ENCODE measurements around the gene BSND. TPM values are rescaled to one million over a fixed set of nuclear protein-coding genes. Genes with fewer than 3 reads are reported as not detected.

BSND gene
- total RNA-seq, 1 experiment from 2014 or later, result 0.17 TPM

GRCh38 chr1:55049914-55050278, 51.2 kb downstream of the BSND start:
- H3K56ac ChIP-seq (ENCODE audit: insufficient read length, low read depth, low read length), result no peak overlapping the region
- H2BK5ac ChIP-seq (ENCODE audit: insufficient read length, low read length), result no peak overlapping the region
- no peak overlapping the region for H2AFZ ChIP-seq (ENCODE audit: low read length)
- no peak for TF ChIP-seq CTCF (conservative IDR thresholded peaks at IDR 0.05)
- H4K91ac ChIP-seq (ENCODE audit: insufficient read length, low read depth, low read length), result no peak overlapping the region
- H2BK15ac ChIP-seq (ENCODE audit: low read depth, low read length), result no peak overlapping the region
- no peak overlapping the region for H4K8ac ChIP-seq (replicated peaks; ENCODE audit: insufficient read length, low read depth, low read length)
- H4K20me1 ChIP-seq (ENCODE audit: control insufficient read depth, insufficient read depth, insufficient read length), result peaks cover 4% of the 10 kb centered on the region
- no peak overlapping the region for H2BK20ac ChIP-seq (ENCODE audit: low read depth, low read length, poor library complexity, severe bottlenecking)
- H3K4ac ChIP-seq (ENCODE audit: low read depth, low read length), result no peak overlapping the region
- no peak overlapping the region for H3K14ac ChIP-seq (ENCODE audit: insufficient read depth, low read length)
- Mint-ChIP-seq H3K4me3 (no peak overlapping the region), H3K4me1 (peaks cover 0 to 2% of the 10 kb centered on the region in 2 experiments; a peak in 1 of 4 replicates), H3K9me3 (no peaks in the 10 kb centered on the region), H3K36me3 (ENCODE audit: insufficient read depth in 1 of 3, low read depth in 3 of 3) (peaks cover 11 to 46% (median 19%) of the 10 kb centered on the region in 3 experiments; a peak in 6 of 7 replicates), H3K27me3 (ENCODE audit: low read depth) (no peaks in the 10 kb centered on the region), H3K27ac (no peak overlapping the region)
- no peaks in the 10 kb centered on the region for H3K27me3 ChIP-seq (ENCODE audit: insufficient read depth, low read length)
- no peak overlapping the region for H2BK120ac ChIP-seq (ENCODE audit: low read depth, low read length, poor library complexity, severe bottlenecking)
- H3K79me2 ChIP-seq (ENCODE audit: insufficient read depth, low read length), result no peaks in the 10 kb centered on the region; the same call in 1 of the 2 replicates
- H3K23me2 ChIP-seq (ENCODE audit: insufficient read length, low read depth, low read length, poor library complexity, severe bottlenecking), result no peaks in the 10 kb centered on the region
- H3T11ph ChIP-seq (ENCODE audit: low read length), result no peak overlapping the region
- DNase-seq, result no peak
- WGBS (ENCODE audit: extremely low coverage, insufficient read length, low lambda C conversion rate), result no CpG with 5 or more reads among the region's 9 CpGs
- H3K18ac ChIP-seq (ENCODE audit: insufficient read length, low read depth, low read length), result no peak overlapping the region
- H3K79me1 ChIP-seq (ENCODE audit: insufficient read depth, low read depth, low read length, poor library complexity, severe bottlenecking), result no peaks in the 10 kb centered on the region
- no peak overlapping the region for H3K27ac ChIP-seq (ENCODE audit: insufficient read length, low read depth, low read length)
- no peak overlapping the region for H4K5ac ChIP-seq (ENCODE audit: insufficient read length, low read depth, low read length)
- no peak overlapping the region for H2BK12ac ChIP-seq (ENCODE audit: insufficient read length, low read depth, low read length)
- no peaks in the 10 kb centered on the region for H3K9me3 ChIP-seq (ENCODE audit: control insufficient read depth, low read depth, low read length)
- H2AK5ac ChIP-seq (ENCODE audit: insufficient read length, low read length), result no peak overlapping the region
- no peak overlapping the region for H3K4me2 ChIP-seq (ENCODE audit: insufficient read depth, insufficient read length, low read length)
- H3K9ac ChIP-seq (ENCODE audit: extremely low read depth, insufficient read length, low read length), result no peak overlapping the region
- H3K23ac ChIP-seq (ENCODE audit: insufficient read length, low read depth, low read length), result no peak overlapping the region
- H3K4me1 ChIP-seq (ENCODE audit: insufficient read depth, low read length), result no peaks in the 10 kb centered on the region
